Keratinocyte (primary cell): ENCODE results near the gene MLIP. TPM values are rescaled to one million over a fixed set of nuclear protein-coding genes. Genes with fewer than 3 reads are reported as not detected.

Experiments
- DNase-seq: peaks from one replicate; pipeline ENCODE4 v3.0.0-alpha.2; 2011; ENCODE audit warnings: low read depth, missing footprints, low spot score
- FAIRE-seq: peaks from 2 replicates; lab custom pipeline; 2011; peaks lifted over from hg19 to GRCh38; lab: Jason Lieb, UNC
- H2AFZ ChIP-seq: 2 replicates; pipeline ENCODE4 v1.6.0; 2012; ENCODE audit warnings: low read length, control low read depth, inconsistent platforms; ENCODE audit not compliant: control insufficient read depth
- H3K27ac ChIP-seq: 2 replicates; pipeline ENCODE4 v1.5.1; 2011; ENCODE audit warnings: low read length; ENCODE audit not compliant: control insufficient read depth, insufficient read depth
- H3K27me3 ChIP-seq: 3 replicates; pipeline ENCODE4 v1.6.0; 2011; ENCODE audit warnings: low read length; ENCODE audit not compliant: control insufficient read depth, insufficient read depth; ENCODE audit errors: extremely low read depth
- H3K36me3 ChIP-seq, 2 experiments: 2 replicates in 1 of 2; 3 replicates in 1 of 2; pipeline ENCODE4 v1.5.1; 2011; ENCODE audit warnings: low read length in 2 of 2, mild to moderate bottlenecking in 1 of 2; ENCODE audit not compliant: control insufficient read depth in 2 of 2, insufficient read depth in 2 of 2; ENCODE audit errors: extremely low read depth in 1 of 2
- H3K4me1 ChIP-seq: 3 replicates; pipeline ENCODE4 v1.5.1; 2011; ENCODE audit warnings: low read length; ENCODE audit not compliant: control insufficient read depth, insufficient read depth; ENCODE audit errors: extremely low read depth
- H3K4me2 ChIP-seq: 3 replicates; pipeline ENCODE4 v1.6.0; 2011; ENCODE audit warnings: low read depth, low read length; ENCODE audit not compliant: control insufficient read depth, insufficient read depth; ENCODE audit errors: extremely low read depth
- H3K4me3 ChIP-seq, 3 experiments: fragments of 200-600 bp in 1 of 3; sonication (generic) in 1 of 3; 2 replicates in 2 of 3; 3 replicates in 1 of 3; pipeline ENCODE4 v1.5.1; 2011 to 2016; ENCODE audit warnings: low read length in 3 of 3, mild to moderate bottlenecking in 3 of 3, control low read depth in 2 of 3, inconsistent platforms in 1 of 3, low read depth in 1 of 3, mixed read lengths in 1 of 3, mixed run types in 1 of 3, moderate library complexity in 1 of 3; ENCODE audit not compliant: control insufficient read depth in 2 of 3, insufficient read depth in 2 of 3; ENCODE audit errors: extremely low read depth in 1 of 3
- H3K79me2 ChIP-seq: 2 replicates; pipeline ENCODE4 v1.6.0; 2012; ENCODE audit warnings: low read length; ENCODE audit not compliant: control insufficient read depth, insufficient read depth
- H3K9ac ChIP-seq: 3 replicates; pipeline ENCODE4 v1.6.0; 2011; ENCODE audit warnings: low read length; ENCODE audit not compliant: control insufficient read depth, insufficient read depth; ENCODE audit errors: extremely low read depth
- H3K9me1 ChIP-seq: 3 replicates; pipeline ENCODE4 v1.6.0; 2011; ENCODE audit warnings: low read length; ENCODE audit not compliant: control insufficient read depth, insufficient read depth; ENCODE audit errors: extremely low read depth
- H3K9me3 ChIP-seq: 2 replicates; pipeline ENCODE4 v1.5.1; 2012; ENCODE audit warnings: low read depth, low read length; ENCODE audit not compliant: control insufficient read depth
- H4K20me1 ChIP-seq: 3 replicates; pipeline ENCODE4 v1.6.0; 2011; ENCODE audit warnings: low read length; ENCODE audit not compliant: control insufficient read depth, insufficient read depth; ENCODE audit errors: extremely low read depth
- CTCF ChIP-seq, 3 experiments: IDR thresholded peaks in 1 of 3; conservative IDR thresholded peaks in 1 of 3; optimal IDR thresholded peaks in 1 of 3; 2 replicates in 2 of 3; 3 replicates in 1 of 3; pipeline versions ENCODE3 to v1.5.1; 2011; ENCODE audit warnings: low read length in 3 of 3, mild to moderate bottlenecking in 3 of 3, moderate library complexity in 2 of 3, control low read depth in 1 of 3, inconsistent platforms in 1 of 3; ENCODE audit not compliant: insufficient read depth in 2 of 3; ENCODE audit errors: extremely low read depth in 1 of 3
- EZH2 ChIP-seq: IDR thresholded peaks from one replicate; pipeline ENCODE4 v1.6.1; 2012; ENCODE audit warnings: inconsistent platforms, mild to moderate bottlenecking, low read length, moderate library complexity
- dilution Hi-C: fragments of 300-500 bp; cut with MboI; formaldehyde crosslinking; loops from one replicate; pipeline ENCODE4 v1.7.0; 2020; ENCODE audit warnings: low sequenced_read_pairs; ENCODE audit not compliant: extremely low pct_ligation_motif_present
- polyA plus RNA-seq, 5 experiments: library from polyadenylated mRNA; depleted of rRNA in 3 of 5; stranded (reverse) in 3 of 5; stranded (forward) in 1 of 5; unstranded in 1 of 5; fragments of >200 nt; gene quantifications; 1 replicate in 1 of 5; 2 replicates in 3 of 5; 3 replicates in 1 of 5; pipeline versions ENCODE4 v1.2.1 to v1.2.3, GENCODE V29; 2011 to 2012; ENCODE audit warnings: missing spikeins in 2 of 5, low read depth in 1 of 5, low replicate concordance in 1 of 5

MLIP gene
- polyA plus RNA-seq, 1 donor (not counting 4 experiments of a cell fraction or from before 2014, with no cell fraction given) = 0.87 TPM

GRCh38 chr6:54068694-54069093 is 42.5 kb upstream of the MLIP start:
- dilution Hi-C loops = no loop called here
- no peak overlapping the region for H2AFZ ChIP-seq
- no peaks in the 10 kb centered on the region for H3K36me3 ChIP-seq
- no peaks in the 10 kb centered on the region for H4K20me1 ChIP-seq
- H3K9me3 ChIP-seq = no peaks in the 10 kb centered on the region
- FAIRE-seq = no peak
- H3K4me1 ChIP-seq = no peaks in the 10 kb centered on the region
- no peaks in the 10 kb centered on the region for H3K9me1 ChIP-seq
- no peak overlapping the region for H3K9ac ChIP-seq
- no peak overlapping the region for H3K4me2 ChIP-seq
- H3K27me3 ChIP-seq = no peaks in the 10 kb centered on the region
- no peak overlapping the region for H3K27ac ChIP-seq
- DNase-seq = no peak
- no peaks in the 10 kb centered on the region for H3K79me2 ChIP-seq
- TF ChIP-seq CTCF (optimal IDR thresholded peaks at IDR 0.05 in 1 of 3, IDR thresholded peaks at IDR 0.05 in 1 of 3, conservative IDR thresholded peaks at IDR 0.05 in 1 of 3; ENCODE audit: extremely low read depth in 1 of 3, insufficient read depth in 2 of 3, low read length in 3 of 3) (no peak), EZH2 (no peak)
- H3K4me3 ChIP-seq = no peak overlapping the region

GRCh38 chr6:54070025-54070424 is 41.2 kb upstream of the MLIP start:
- H3K4me2 ChIP-seq = peak overlapping the region; percentile 78

More at GRCh38 chr6:54070025-54070424, 41.2 kb upstream of the MLIP start:
- no peaks in the 10 kb centered on the region for H3K27me3 ChIP-seq
- H3K27ac ChIP-seq = no peak overlapping the region
- no peaks in the 10 kb centered on the region for H4K20me1 ChIP-seq
- H3K9ac ChIP-seq = no peak overlapping the region
- no peaks in the 10 kb centered on the region for H3K79me2 ChIP-seq
- dilution Hi-C loops = no loop called here
- no peaks in the 10 kb centered on the region for H3K9me1 ChIP-seq
- no peak overlapping the region for H2AFZ ChIP-seq
- H3K4me1 ChIP-seq = no peaks in the 10 kb centered on the region
- no peaks in the 10 kb centered on the region for H3K9me3 ChIP-seq
- no peaks in the 10 kb centered on the region for H3K36me3 ChIP-seq
- H3K4me3 ChIP-seq = peak overlapping the region in 1 of 3 experiments; percentile 43
- TF ChIP-seq CTCF (optimal IDR thresholded peaks at IDR 0.05 in 1 of 3, IDR thresholded peaks at IDR 0.05 in 1 of 3, conservative IDR thresholded peaks at IDR 0.05 in 1 of 3; ENCODE audit: extremely low read depth in 1 of 3, insufficient read depth in 2 of 3, low read length in 3 of 3) (no peak), EZH2 (no peak)
- no peak for FAIRE-seq
- DNase-seq = no peak
